Measurements from ENCODE around the gene STRIT1.
"Not testable (repeated sequence)": the region's sequence is repeated elsewhere in the genome, so short reads cannot be mapped to it uniquely, and the experiment has no call there.

Gene STRIT1

GRCh38 chr3:155313916-155314315 is 20.4 kb upstream of the STRIT1 start:
- H3K4me3 ChIP-seq (ENCODE audit: low read depth, low read length), result no peak overlapping the region

- H3K4me3 ChIP-seq (ENCODE audit: low read depth, low read length), result no peak overlapping the region
These were observed 19.8 kb upstream of the STRIT1 start for GRCh38 chr3:155313300-155313699.

GRCh38 chr3:155312781-155313180 is 19.3 kb upstream of the STRIT1 start:
- H3K4me3 ChIP-seq (ENCODE audit: low read depth, low read length), result no peak overlapping the region

- no peak overlapping the region for H3K4me3 ChIP-seq (ENCODE audit: low read depth, low read length)
These were observed 16.1 kb upstream of the STRIT1 start for GRCh38 chr3:155309581-155309980.

- H3K4me3 ChIP-seq (ENCODE audit: low read depth, low read length), result no peak overlapping the region
These were observed 15.3 kb upstream of the STRIT1 start for GRCh38 chr3:155308831-155309230.

- H3K4me3 ChIP-seq (ENCODE audit: low read depth, low read length), result no peak overlapping the region
These were observed 13.7 kb upstream of the STRIT1 start for GRCh38 chr3:155307183-155307582.

- no peak overlapping the region for H3K4me3 ChIP-seq (ENCODE audit: low read depth, low read length)
These were observed 10.9 kb upstream of the STRIT1 start for GRCh38 chr3:155304394-155304793.

- H3K4me3 ChIP-seq (ENCODE audit: low read depth, low read length), result no peak overlapping the region
These were observed 10.1 kb upstream of the STRIT1 start for GRCh38 chr3:155303540-155304097.

- no peak overlapping the region for H3K4me3 ChIP-seq (ENCODE audit: low read depth, low read length)
These were observed 9.4 kb upstream of the STRIT1 start for GRCh38 chr3:155302891-155303290.

GRCh38 chr3:155302481-155302880 is 9.0 kb upstream of the STRIT1 start:
- no peak overlapping the region for H3K4me3 ChIP-seq (ENCODE audit: low read depth, low read length)

GRCh38 chr3:155297100-155297499 is 3.6 kb upstream of the STRIT1 start:
- no peak overlapping the region for H3K4me3 ChIP-seq (ENCODE audit: low read depth, low read length)

- H3K4me3 ChIP-seq (ENCODE audit: low read depth, low read length), result no peak overlapping the region
These were observed 2.9 kb upstream of the STRIT1 start for GRCh38 chr3:155296413-155296812.

GRCh38 chr3:155292693-155293092 is 790 bp downstream of the STRIT1 start:
- H3K4me3 ChIP-seq (ENCODE audit: low read depth, low read length), result no peak overlapping the region

GRCh38 chr3:155292133-155292532 is 1.4 kb downstream of the STRIT1 start:
- no peak overlapping the region for H3K4me3 ChIP-seq (ENCODE audit: low read depth, low read length)

- no peak overlapping the region for H3K4me3 ChIP-seq (ENCODE audit: low read depth, low read length)
These were observed 6.7 kb downstream of the STRIT1 start for GRCh38 chr3:155286736-155287135.

- H3K4me3 ChIP-seq (ENCODE audit: low read depth, low read length), result no peak overlapping the region
These were observed 7.5 kb downstream of the STRIT1 start for GRCh38 chr3:155285936-155286335.

GRCh38 chr3:155283092-155284056 is 10.1 kb downstream of the STRIT1 start:
- H3K4me3 ChIP-seq (ENCODE audit: low read depth, low read length), result no peak overlapping the region

GRCh38 chr3:155282385-155283091 is 10.9 kb downstream of the STRIT1 start:
- no peak overlapping the region for H3K4me3 ChIP-seq (ENCODE audit: low read depth, low read length)

- H3K4me3 ChIP-seq (ENCODE audit: low read depth, low read length), result no peak overlapping the region
These were observed 11.6 kb downstream of the STRIT1 start for GRCh38 chr3:155281912-155282311.

GRCh38 chr3:155276089-155276488 is 17.4 kb downstream of the STRIT1 start:
- H3K4me3 ChIP-seq (ENCODE audit: low read depth, low read length), result not testable (repeated sequence)

GRCh38 chr3:155275159-155275754 is 18.2 kb downstream of the STRIT1 start:
- H3K4me3 ChIP-seq (ENCODE audit: low read depth, low read length), result not testable (repeated sequence)

Measured in iPS-11a (cell line).